ENCODE data around the gene CPAMD8.
"Not testable (repeated sequence)": the region's sequence is repeated elsewhere in the genome, so short reads cannot be mapped to it uniquely, and the experiment has no call there.

Gene CPAMD8

GRCh38 chr19:16944626-16945363 is 81.8 kb downstream of the CPAMD8 start:
- no peak for DNase-seq

- DNase-seq: no peak
These were observed 82.5 kb downstream of the CPAMD8 start for GRCh38 chr19:16943942-16944625.

- DNase-seq: not testable (repeated sequence)
These were observed 83.5 kb downstream of the CPAMD8 start for GRCh38 chr19:16943090-16943489.

GRCh38 chr19:16942583-16942982 is 84.0 kb downstream of the CPAMD8 start:
- no peak for DNase-seq

GRCh38 chr19:16940626-16941025 is 86.0 kb downstream of the CPAMD8 start:
- DNase-seq: no peak

- DNase-seq: not testable (repeated sequence)
These were observed 86.5 kb downstream of the CPAMD8 start for GRCh38 chr19:16940063-16940462.

GRCh38 chr19:16938211-16938610 is 88.4 kb downstream of the CPAMD8 start:
- no peak for DNase-seq

GRCh38 chr19:16937796-16938195 is 88.8 kb downstream of the CPAMD8 start:
- not testable (repeated sequence) for DNase-seq

GRCh38 chr19:16936901-16937300 is 89.7 kb downstream of the CPAMD8 start:
- no peak for DNase-seq

GRCh38 chr19:16934489-16934888 is 92.1 kb downstream of the CPAMD8 start:
- no peak for DNase-seq

- DNase-seq: no peak
These were observed 95.3 kb downstream of the CPAMD8 start for GRCh38 chr19:16931306-16931705.

- no peak for DNase-seq
These were observed 95.9 kb downstream of the CPAMD8 start for GRCh38 chr19:16930753-16931152.

- no peak for DNase-seq
These were observed 97.7 kb downstream of the CPAMD8 start for GRCh38 chr19:16928916-16929315.

GRCh38 chr19:16928351-16928750 is 98.3 kb downstream of the CPAMD8 start:
- no peak for DNase-seq

GRCh38 chr19:16927883-16928282 is 98.7 kb downstream of the CPAMD8 start:
- DNase-seq: no peak

GRCh38 chr19:16922949-16923348 is 103.7 kb downstream of the CPAMD8 start:
- DNase-seq: no peak

GRCh38 chr19:16922592-16922934 is 104.0 kb downstream of the CPAMD8 start:
- no peak for DNase-seq

GRCh38 chr19:16921766-16922591 is 104.6 kb downstream of the CPAMD8 start:
- DNase-seq: no peak

GRCh38 chr19:16920816-16921529 is 105.6 kb downstream of the CPAMD8 start:
- DNase-seq: no peak

- no peak for DNase-seq
These were observed 107.1 kb downstream of the CPAMD8 start for GRCh38 chr19:16919496-16919895.

GRCh38 chr19:16917401-16917800 is 109.2 kb downstream of the CPAMD8 start:
- no peak for DNase-seq

- no peak for DNase-seq
These were observed 110.9 kb downstream of the CPAMD8 start for GRCh38 chr19:16915734-16916133.

GRCh38 chr19:16915135-16915534 is 111.5 kb downstream of the CPAMD8 start:
- DNase-seq: no peak
